VCaP (cell line): Measurements from ENCODE around the gene SLC2A13.
"Not testable (repeated sequence)": the region's sequence is repeated elsewhere in the genome, so short reads cannot be mapped to it uniquely, and the experiment has no call there.

ENCODE experiments used
- H3K27ac ChIP-seq: fragments of 450-650 bp; 2 replicates; pipeline ENCODE4 v1.5.1; 2017
- CTCF ChIP-seq: fragments of 450-650 bp; conservative IDR thresholded peaks from 2 replicates; pipeline ENCODE4 v1.5.1; 2017; ENCODE audit warnings: mild to moderate bottlenecking, moderate library complexity

Gene SLC2A13

DNA sequence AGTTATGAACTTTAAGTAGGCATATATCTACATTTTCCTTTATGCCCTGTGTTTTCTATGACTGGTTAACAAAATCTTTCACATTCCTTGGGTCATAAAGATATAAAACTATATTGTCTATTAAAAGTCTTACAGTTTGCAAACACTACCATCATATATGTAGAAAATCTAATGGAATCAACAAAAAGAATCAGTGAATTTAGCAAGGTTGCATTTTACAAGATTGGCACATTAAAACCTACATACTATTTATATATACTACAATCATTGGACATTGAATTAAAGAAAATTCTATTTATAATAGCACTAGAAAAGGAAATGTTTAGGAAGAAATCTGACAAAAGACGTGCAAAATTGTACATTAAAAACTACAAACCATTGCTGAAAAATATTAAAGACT, 312.9 kb downstream of the SLC2A13 start:
- no peak for TF ChIP-seq CTCF
- H3K27ac ChIP-seq, result no peak overlapping the region

DNA sequence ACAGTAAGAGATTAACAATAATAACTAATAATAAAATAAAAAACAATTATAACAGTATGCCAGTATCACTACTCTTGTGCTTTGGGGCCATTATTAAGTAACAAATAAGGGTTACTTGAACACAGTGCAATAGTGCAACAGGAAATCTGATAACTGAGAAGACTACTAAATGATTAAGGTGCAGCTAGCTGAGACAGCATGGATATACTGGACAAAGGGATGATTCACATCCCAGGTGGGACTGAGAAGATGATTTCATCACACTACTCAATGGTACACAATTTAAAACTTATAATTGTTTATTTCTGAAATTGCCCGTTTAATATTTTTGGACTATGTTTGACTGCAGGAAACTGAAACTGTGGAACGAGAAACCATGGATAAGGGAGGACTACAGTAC, 317.6 kb downstream of the SLC2A13 start:
- TF ChIP-seq CTCF, result no peak
- no peak overlapping the region for H3K27ac ChIP-seq

DNA sequence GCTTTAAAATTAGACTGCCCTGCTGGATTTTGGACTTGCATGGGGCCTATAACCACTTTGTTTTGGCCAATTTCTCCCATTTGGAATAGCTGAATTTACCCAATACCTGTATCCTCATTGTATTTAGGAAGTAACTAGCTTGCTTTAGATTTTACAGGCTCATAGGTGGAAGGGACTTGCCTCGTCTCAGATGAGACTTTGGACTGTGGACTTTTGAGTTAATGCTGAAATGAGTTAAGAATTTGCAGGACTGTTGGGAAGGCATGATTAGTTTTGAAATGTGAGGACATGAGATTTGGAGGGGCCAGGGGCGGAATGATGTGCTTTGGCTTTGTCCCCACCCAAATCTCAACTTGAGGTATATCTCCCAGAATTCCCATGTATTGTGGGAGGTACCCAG, 320.1 kb downstream of the SLC2A13 start:
- H3K27ac ChIP-seq, result not testable (repeated sequence)

DNA sequence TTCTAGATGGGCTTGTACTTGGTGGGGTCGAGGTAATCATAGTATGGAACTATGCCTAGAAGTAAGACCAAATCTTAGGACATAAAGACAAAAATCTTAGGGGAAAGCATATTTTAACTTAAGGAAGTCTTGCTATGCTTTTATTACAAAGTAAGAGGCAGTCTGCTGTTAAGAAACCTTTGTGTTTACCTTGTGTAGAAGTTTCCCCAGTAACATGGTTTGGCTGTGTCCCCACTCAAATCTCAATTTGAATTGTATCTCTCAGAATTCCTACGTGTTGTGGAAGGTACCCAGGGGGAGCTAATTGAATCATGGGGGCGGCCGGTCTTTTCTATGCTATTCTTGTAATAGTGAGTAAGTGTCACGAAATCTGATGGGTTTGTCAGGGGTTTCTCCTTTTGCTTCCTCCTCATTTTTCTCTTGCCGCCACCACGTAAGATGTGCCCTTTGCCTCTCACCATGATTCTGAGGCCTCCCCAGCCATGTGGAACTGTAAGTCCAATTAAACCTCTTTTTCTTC, 323.8 kb downstream of the SLC2A13 start:
- no peak for TF ChIP-seq CTCF
- H3K27ac ChIP-seq, result no peak overlapping the region

- no peak for TF ChIP-seq CTCF
- H3K27ac ChIP-seq, result peak overlapping the region; percentile 31; the same call in 1 of the 2 replicates
Observed at GRCh38 chr12:39780913-39781446, 324.9 kb downstream of the SLC2A13 start.

- H3K27ac ChIP-seq, result peak overlapping the region; percentile 31; the same call in 1 of the 2 replicates
- no peak for TF ChIP-seq CTCF
Observed at GRCh38 chr12:39780411-39780912, 325.4 kb downstream of the SLC2A13 start.

DNA sequence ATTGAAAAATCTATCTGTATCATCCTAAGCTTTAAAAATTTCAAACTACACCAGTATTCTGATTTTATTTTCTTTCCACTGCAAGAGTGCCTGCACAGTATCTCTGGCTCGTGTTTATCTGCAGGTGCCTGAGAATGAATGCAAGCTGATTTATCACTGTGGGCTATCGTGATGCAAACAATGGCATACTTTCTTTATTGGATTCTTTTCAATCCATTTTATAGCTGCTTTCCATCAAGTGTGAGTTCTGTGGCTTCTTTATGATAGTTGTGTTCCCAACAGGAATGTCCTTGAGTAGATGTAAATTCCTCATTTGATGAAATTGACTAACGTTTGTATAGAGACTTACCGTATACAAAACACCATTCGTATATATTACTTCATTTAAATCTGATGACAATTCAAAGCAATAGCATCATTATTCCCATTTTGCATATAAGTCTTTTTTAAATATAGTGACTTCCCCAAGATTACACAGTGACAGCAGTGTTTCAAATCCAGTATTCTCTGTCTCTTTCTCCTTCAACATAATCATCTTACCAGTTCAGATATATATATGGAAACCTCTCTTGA, 326.0 kb downstream of the SLC2A13 start:
- H3K27ac ChIP-seq, result no peak overlapping the region
- no peak for TF ChIP-seq CTCF

DNA sequence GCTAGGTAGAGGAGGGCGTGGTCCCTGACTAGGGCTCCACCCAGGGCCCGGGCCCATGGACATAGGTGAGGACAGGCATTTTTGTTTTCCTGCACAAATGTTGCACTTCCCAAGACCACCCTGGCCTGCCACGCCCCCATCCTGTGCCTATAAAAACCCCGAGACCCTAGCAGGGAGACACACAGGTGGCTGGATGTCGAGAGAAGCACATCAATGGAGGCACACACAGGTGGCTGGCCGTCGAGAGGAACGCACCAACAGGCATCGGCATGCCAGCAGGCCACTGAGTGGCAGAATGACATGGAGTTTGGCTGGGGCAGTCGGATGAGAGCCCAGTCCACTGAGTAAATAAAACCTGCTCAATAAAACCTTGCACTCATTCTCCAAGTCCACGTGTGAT, 328.4 kb downstream of the SLC2A13 start:
- no peak for TF ChIP-seq CTCF
- H3K27ac ChIP-seq, result no peak overlapping the region
